Right lobe of liver (tissue), 6 donors: ENCODE results near the gene OPCML. TPM values are rescaled to one million over a fixed set of nuclear protein-coding genes. Genes with fewer than 3 reads are reported as not detected.

Source experiments
- ATAC-seq, 4 donors: fragments of 200-7000 bp; cut with Tn5 transposase; one replicate each; pipeline ENCODE4 v1.9.1; 2020; ENCODE audit warnings: mild to moderate bottlenecking in 4 of 4, moderate library complexity in 4 of 4
- DNase-seq, 3 donors: peaks; one replicate each; pipeline ENCODE4 v3.0.0-alpha.2; 2020
- H3K27ac ChIP-seq, 3 donors: fragments of 200-600 bp; one replicate each; pipeline ENCODE4 v1.8.0; 2022
- H3K27me3 ChIP-seq, 2 donors: fragments of 200-600 bp; one replicate each; pipeline ENCODE4 v1.8.0; 2022
- H3K36me3 ChIP-seq, 4 donors: fragments of 200-600 bp; sonication (generic) in 1 of 4; one replicate each; pipeline versions ENCODE4 v1.5.1 to v1.8.0; 2017 to 2022; ENCODE audit warnings: control low read depth in 1 of 4
- H3K4me1 ChIP-seq, 4 donors: fragments of 200-600 bp; sonication (generic) in 1 of 4; one replicate each; pipeline versions ENCODE4 v1.5.1 to v1.8.0; 2017 to 2022; ENCODE audit warnings: control low read depth in 1 of 4
- H3K4me3 ChIP-seq, 3 donors: fragments of 200-600 bp; one replicate each; pipeline ENCODE4 v1.8.0; 2022
- H3K9me3 ChIP-seq, 4 donors: fragments of 200-600 bp; sonication (generic) in 1 of 4; one replicate each; pipeline versions ENCODE4 v1.5.1 to v1.8.0; 2017 to 2022; ENCODE audit warnings: control low read depth in 1 of 4
- POLR2A ChIP-seq: fragments of 450-650 bp; IDR thresholded peaks from one replicate; pipeline ENCODE4 v1.6.1; 2017; ENCODE audit warnings: antibody characterized with exemption, mild to moderate bottlenecking
- WGBS: methylation state at CpG from one replicate; pipeline ENCODE4 v1.1.6; 2018; ENCODE audit warnings: low coverage, low lambda C conversion rate; ENCODE audit not compliant: insufficient coverage; ENCODE audit errors: missing lambda C conversion rate; 5-methylcytosine and 5-hydroxymethylcytosine counted together
- intact Hi-C, 2 donors: fragments of 100-400 bp; cut with DNase I; formaldehyde crosslinking; loops; one replicate each; pipeline versions ENCODE4 v1.11.2 to v1.14.1; 2022
- total RNA-seq, 6 experiments: library from RNA; depleted of rRNA in 2 of 6; stranded (reverse); fragments of >200 nt in 2 of 6; fragmentation: NEBNext Ultra II Directional in 3 of 6; extraction: Animal tissue kit (Norgen Biotek cat#: 25700) in 3 of 6; gene quantifications; one replicate each; pipeline versions ENCODE4 v1.1.0 to v1.2.4, GENCODE V29; 2016 to 2023
- TF ChIP-seq, protein P1 (sequence below), 4 donors: fragments of 200-600 bp in 3 of 4; fragments of 450-650 bp in 1 of 4; IDR thresholded peaks; one replicate each; pipeline versions ENCODE4 v1.5.1 to v1.8.0; 2016 to 2022; ENCODE audit warnings: antibody characterized with exemption in 4 of 4, mild to moderate bottlenecking in 2 of 4
- donor health status: DM: no; HTN: yes; CAD: no.
- donor health status: DM: no; HTN: no; CAD: no.
- donor health status: DM: no; HTN: no; CAD: no.
- donor health status: DM: no; HTN: yes; CAD: no.
- donor health status: DM: no; HTN: yes; CAD: no.

The OPCML gene
- total RNA-seq, 6 experiments from 2014 or later: 0.11 TPM; not detected in 5

DNA sequence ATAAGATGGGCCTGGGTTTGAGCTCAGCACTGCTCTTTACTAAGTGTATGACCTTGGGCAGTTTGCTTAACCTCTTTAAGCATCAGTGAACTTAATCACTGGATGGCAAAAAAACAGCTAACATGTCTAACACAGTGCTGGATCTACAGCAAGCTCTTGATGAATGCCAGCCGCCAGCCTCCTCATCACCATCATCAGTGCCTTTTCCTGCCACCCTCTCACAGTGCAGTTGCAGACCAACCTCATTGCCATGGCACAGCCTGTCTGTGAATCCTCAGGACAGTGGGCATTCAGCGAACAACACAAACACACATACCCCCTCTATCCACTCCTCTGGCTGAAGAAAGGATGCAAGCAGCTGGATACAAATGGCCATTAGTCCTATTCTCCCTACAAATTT lies 133.0 kb downstream of the OPCML start:
- Histone ChIP-seq H3K36me3 (no peaks in the 10 kb centered on the region), H3K27me3 (no peaks in the 10 kb centered on the region), H3K9me3 (no peaks in the 10 kb centered on the region), H3K27ac (no peak overlapping the region), H3K4me3 (no peak overlapping the region), H3K4me1 (no peaks in the 10 kb centered on the region)
- intact Hi-C loops: no loop called here
- 57% methylated on average over 1 of the region's 2 CpGs for WGBS
- ATAC-seq: no peak
- no peak for DNase-seq
- TF ChIP-seq, protein P1, sequence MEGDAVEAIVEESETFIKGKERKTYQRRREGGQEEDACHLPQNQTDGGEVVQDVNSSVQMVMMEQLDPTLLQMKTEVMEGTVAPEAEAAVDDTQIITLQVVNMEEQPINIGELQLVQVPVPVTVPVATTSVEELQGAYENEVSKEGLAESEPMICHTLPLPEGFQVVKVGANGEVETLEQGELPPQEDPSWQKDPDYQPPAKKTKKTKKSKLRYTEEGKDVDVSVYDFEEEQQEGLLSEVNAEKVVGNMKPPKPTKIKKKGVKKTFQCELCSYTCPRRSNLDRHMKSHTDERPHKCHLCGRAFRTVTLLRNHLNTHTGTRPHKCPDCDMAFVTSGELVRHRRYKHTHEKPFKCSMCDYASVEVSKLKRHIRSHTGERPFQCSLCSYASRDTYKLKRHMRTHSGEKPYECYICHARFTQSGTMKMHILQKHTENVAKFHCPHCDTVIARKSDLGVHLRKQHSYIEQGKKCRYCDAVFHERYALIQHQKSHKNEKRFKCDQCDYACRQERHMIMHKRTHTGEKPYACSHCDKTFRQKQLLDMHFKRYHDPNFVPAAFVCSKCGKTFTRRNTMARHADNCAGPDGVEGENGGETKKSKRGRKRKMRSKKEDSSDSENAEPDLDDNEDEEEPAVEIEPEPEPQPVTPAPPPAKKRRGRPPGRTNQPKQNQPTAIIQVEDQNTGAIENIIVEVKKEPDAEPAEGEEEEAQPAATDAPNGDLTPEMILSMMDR (IDR thresholded peaks at IDR 0.05): no peak
- TF ChIP-seq POLR2A: no peak

DNA sequence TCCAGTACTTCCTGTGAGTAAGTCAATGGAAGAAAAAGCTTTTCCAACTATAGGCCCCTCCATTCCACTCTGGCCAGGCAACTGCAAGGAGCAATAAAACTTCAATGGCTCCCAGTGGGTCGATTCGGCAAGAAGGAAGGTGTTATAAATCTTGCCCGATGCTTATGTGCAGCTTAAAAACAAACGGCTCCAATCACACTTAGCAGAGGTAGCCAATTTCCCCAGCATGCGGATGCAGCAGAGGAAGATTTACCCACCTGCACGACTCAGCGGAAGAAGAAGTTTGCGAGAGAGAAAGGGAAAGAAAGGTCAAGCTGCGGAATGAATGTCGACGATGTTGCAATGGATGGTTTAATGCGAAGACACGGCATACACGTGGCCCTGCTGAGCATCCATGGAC lies 141.5 kb downstream of the OPCML start:
- Histone ChIP-seq H3K27me3 (no peaks in the 10 kb centered on the region), H3K27ac (no peak overlapping the region), H3K4me3 (no peak overlapping the region), H3K36me3 (no peaks in the 10 kb centered on the region), H3K4me1 (no peaks in the 10 kb centered on the region), H3K9me3 (no peaks in the 10 kb centered on the region)
- ATAC-seq (no peak), DNase-seq (no peak)
- WGBS: 73% methylated on average over 14 of the region's 14 CpGs
- TF ChIP-seq, protein P1 (IDR thresholded peaks at IDR 0.05): no peak
- no peak for TF ChIP-seq POLR2A
- intact Hi-C loops: no loop called here

DNA sequence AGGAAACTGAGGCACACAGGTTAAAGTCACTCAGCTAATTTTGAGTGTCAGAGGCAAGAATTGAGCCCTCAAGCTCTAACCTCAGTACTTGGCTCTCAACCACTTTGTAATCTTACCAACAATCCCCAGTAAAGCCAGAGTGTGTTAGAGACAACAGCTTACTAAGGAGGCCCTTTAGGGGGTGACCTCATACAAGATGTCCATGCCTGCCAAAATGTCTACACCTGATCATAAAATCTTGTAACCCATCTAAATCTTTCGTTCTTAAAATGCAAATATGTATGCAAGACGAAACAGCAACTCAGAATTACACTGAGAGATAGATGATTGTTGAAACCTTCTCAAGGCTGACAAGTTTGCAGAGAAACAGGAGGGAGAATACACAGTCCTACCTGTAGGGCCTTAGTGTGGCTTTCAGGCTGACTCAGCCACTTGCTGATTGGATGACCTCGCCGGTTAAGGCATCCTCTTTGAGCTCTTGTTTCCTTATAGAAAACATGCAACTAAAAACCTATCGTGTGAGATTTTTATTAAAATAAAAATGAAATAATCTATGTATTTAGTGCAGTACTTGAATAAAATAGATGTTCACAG lies 143.2 kb downstream of the OPCML start:
- intact Hi-C loops: no loop called here
- DNase-seq: no peak
- TF ChIP-seq, protein P1 (IDR thresholded peaks at IDR 0.05): no peak
- no peak for TF ChIP-seq POLR2A
- 61% methylated on average over 5 of the region's 5 CpGs for WGBS
- ATAC-seq: no peak
- Histone ChIP-seq H3K9me3 (no peaks in the 10 kb centered on the region), H3K36me3 (no peaks in the 10 kb centered on the region), H3K27me3 (no peaks in the 10 kb centered on the region), H3K4me3 (no peak overlapping the region), H3K27ac (no peak overlapping the region), H3K4me1 (no peaks in the 10 kb centered on the region)

DNA sequence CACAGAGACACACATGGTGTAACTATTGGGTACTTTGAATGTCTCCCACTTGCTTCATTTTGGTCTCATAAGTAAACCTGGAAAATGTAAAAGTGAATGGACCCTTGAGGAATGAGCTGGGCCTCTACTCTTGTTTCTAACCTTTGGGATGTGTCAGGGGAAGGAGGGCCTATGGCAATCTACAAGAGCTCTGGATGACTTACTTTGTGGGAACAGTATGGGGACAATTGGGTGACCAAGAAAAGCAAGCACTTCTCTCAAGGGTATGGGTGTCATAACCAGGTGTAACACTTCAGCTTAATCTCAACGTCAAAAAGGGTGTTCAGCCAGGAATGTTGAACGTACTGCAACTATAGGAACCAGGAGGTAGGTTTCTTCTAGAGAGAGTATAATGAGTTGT lies 144.0 kb downstream of the OPCML start:
- 26% methylated on average over 2 of the region's 2 CpGs for WGBS
- Histone ChIP-seq H3K36me3 (no peaks in the 10 kb centered on the region), H3K9me3 (no peaks in the 10 kb centered on the region), H3K27me3 (no peaks in the 10 kb centered on the region), H3K4me3 (no peak overlapping the region), H3K27ac (no peak overlapping the region), H3K4me1 (no peaks in the 10 kb centered on the region)
- intact Hi-C loops: no loop called here
- no peak for DNase-seq
- no peak for ATAC-seq
- TF ChIP-seq, protein P1 (IDR thresholded peaks at IDR 0.05): no peak
- TF ChIP-seq POLR2A: no peak

DNA sequence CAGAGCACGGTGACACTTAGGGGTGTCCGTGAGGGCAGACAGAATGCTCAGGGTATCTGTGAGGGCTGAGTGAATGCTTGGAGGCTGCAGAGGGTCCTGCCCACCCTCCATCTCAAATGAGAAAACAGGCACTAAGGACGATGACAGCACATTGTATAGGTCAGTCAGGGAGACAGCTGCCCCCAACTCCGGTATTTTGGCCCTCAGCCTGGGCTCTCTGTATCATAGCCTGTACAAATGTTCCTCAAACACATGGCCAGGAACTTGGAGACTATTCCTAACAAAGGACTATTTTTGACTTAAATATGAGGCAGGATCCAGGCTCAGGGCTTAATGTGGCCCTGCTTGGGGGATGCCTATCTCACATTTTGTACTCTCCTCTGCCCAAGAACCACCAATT lies 145.4 kb downstream of the OPCML start:
- intact Hi-C loops: no loop called here

More for the DNA sequence above, 145.4 kb downstream of the OPCML start:
- Histone ChIP-seq H3K4me1 (no peaks in the 10 kb centered on the region), H3K27me3 (no peaks in the 10 kb centered on the region), H3K27ac (no peak overlapping the region), H3K4me3 (no peak overlapping the region), H3K36me3 (no peaks in the 10 kb centered on the region), H3K9me3 (no peaks in the 10 kb centered on the region)
- 49% methylated on average over 4 of the region's 4 CpGs for WGBS
- TF ChIP-seq POLR2A: no peak
- TF ChIP-seq, protein P1 (IDR thresholded peaks at IDR 0.05): no peak
- DNase-seq (no peak), ATAC-seq (no peak)
